GM13977 (cell line): ENCODE results near the gene MANSC4.

Source experiments
- DNase-seq: peaks from one replicate; pipeline ENCODE4 v3.0.0; 2012; ENCODE audit warnings: low spot score
- CTCF ChIP-seq: IDR thresholded peaks from 2 replicates; pipeline ENCODE4 v1.5.1; 2012; ENCODE audit warnings: mild to moderate bottlenecking, control low read depth; ENCODE audit not compliant: insufficient read depth; ENCODE audit errors: extremely low read depth, missing control alignments
- in situ Hi-C: fragments of 300-500 bp; cut with MboI; formaldehyde crosslinking; loops from one replicate; pipeline ENCODE4 v1.12.0; 2022; ENCODE audit warnings: low sequenced_read_pairs, low pct_unique_long_range_greater_than_20kb, mixed read lengths, inconsistent platforms; ENCODE audit not compliant: unreplicated experiment

The MANSC4 gene

GRCh38 chr12:27794818-27795584, 15.0 kb upstream of the MANSC4 start:
- TF ChIP-seq CTCF: no peak
- no peak for DNase-seq
- in situ Hi-C loops: no loop called here

GRCh38 chr12:27790179-27790578, 10.1 kb upstream of the MANSC4 start:
- no peak for DNase-seq
- in situ Hi-C loops: no loop called here

GRCh38 chr12:27787559-27787958, 7.5 kb upstream of the MANSC4 start:
- in situ Hi-C loops: no loop called here
- DNase-seq: no peak
- TF ChIP-seq CTCF: no peak

More at GRCh38 chr12:27790179-27790578, 10.1 kb upstream of the MANSC4 start:
- TF ChIP-seq CTCF: no peak

GRCh38 chr12:27785882-27786570, 6.0 kb upstream of the MANSC4 start:
- no peak for TF ChIP-seq CTCF
- in situ Hi-C loops: no loop called here
- DNase-seq: no peak

- no peak for DNase-seq
- TF ChIP-seq CTCF: no peak
- in situ Hi-C loops: no loop called here
Measured at GRCh38 chr12:27782481-27782880, 2.4 kb upstream of the MANSC4 start.

GRCh38 chr12:27781680-27782079, 1.6 kb upstream of the MANSC4 start:
- DNase-seq: no peak
- TF ChIP-seq CTCF: no peak
- in situ Hi-C loops: no loop called here
